ENCODE results near the gene MSL2.

The MSL2 gene, protein sequence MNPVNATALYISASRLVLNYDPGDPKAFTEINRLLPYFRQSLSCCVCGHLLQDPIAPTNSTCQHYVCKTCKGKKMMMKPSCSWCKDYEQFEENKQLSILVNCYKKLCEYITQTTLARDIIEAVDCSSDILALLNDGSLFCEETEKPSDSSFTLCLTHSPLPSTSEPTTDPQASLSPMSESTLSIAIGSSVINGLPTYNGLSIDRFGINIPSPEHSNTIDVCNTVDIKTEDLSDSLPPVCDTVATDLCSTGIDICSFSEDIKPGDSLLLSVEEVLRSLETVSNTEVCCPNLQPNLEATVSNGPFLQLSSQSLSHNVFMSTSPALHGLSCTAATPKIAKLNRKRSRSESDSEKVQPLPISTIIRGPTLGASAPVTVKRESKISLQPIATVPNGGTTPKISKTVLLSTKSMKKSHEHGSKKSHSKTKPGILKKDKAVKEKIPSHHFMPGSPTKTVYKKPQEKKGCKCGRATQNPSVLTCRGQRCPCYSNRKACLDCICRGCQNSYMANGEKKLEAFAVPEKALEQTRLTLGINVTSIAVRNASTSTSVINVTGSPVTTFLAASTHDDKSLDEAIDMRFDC

DNA sequence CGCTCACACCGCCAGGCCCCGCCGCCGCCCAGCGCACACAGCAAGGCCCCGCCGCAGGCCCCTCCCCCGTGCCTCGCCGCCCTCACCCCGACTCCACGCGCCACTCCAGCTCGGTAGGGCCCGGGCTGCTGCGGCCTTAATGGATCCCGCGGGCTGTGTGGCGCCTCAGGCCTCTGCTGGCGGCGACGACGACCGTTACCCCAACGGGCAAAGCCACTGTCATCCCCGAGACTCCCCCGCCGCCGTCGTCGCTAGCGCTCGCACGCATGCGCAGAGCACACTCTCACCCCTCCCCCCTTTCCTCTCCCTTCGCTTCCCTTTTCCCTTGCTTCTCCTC lies at the start of gene MSL2:
Gene MSL2 (minus strand): TSS at position 272 of the 337 bp plus-strand sequence. CDS start 1,222 bp downstream, outside the sequence.
- TF ChIP-seq HDGF (IDR thresholded peaks at IDR 0.05; ENCODE audit: borderline replicate concordance) (no peak), ELF4 (IDR thresholded peaks at IDR 0.05) (no peak), FOXK2 (IDR thresholded peaks at IDR 0.05) (no peak), FOXA1 (IDR thresholded peaks at IDR 0.05) (no peak), SP1 (IDR thresholded peaks at IDR 0.05) (no peak), L3MBTL2 (conservative IDR thresholded peaks at IDR 0.05) (no peak), TARDBP (IDR thresholded peaks at IDR 0.05) (no peak), NFRKB (IDR thresholded peaks at IDR 0.05) (no peak), ARNT (IDR thresholded peaks at IDR 0.05) (no peak), CTBP1 (IDR thresholded peaks at IDR 0.05; ENCODE audit: borderline replicate concordance) (no peak)
- TF ChIP-seq, protein P1, sequence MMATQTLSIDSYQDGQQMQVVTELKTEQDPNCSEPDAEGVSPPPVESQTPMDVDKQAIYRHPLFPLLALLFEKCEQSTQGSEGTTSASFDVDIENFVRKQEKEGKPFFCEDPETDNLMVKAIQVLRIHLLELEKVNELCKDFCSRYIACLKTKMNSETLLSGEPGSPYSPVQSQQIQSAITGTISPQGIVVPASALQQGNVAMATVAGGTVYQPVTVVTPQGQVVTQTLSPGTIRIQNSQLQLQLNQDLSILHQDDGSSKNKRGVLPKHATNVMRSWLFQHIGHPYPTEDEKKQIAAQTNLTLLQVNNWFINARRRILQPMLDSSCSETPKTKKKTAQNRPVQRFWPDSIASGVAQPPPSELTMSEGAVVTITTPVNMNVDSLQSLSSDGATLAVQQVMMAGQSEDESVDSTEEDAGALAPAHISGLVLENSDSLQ (IDR thresholded peaks at IDR 0.05) = no peak
- ChIA-PET POLR2A (interaction anchor here (0.6 to 2.2 kb wide), 26 partner anchors 8 to 793 kb away, joined by 3 to 27 read pairs (median 4); partner anchors contain the start of genes PCCB and STAG1), CTCF (interaction anchor here (0.5 to 0.8 kb wide), 4 partner anchors 55 to 556 kb away, joined by 3 to 4 read pairs (median 3); partner anchors contain the start of genes PCCB and STAG1)
- no peak for DNase-seq (ENCODE audit: extremely low spot score)

DNA sequence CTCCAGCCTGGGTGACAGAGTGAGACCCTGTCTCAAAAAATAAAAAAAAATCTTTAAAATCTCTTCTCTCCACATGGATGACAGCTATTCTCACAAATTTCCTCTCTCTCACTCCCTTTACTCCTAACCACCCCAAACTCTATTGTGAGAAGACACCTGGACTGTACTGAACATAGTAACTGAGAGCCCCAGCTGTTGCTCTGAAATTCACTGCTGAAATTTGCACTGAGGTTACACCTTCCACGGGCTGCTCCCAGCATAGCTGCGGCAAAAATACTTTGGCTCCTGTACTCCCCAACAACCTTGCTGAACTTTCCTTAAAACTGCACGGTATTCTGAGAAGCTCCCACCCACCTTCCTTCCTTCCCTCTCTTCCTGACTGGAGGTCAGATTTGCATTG lies 49.6 kb upstream of the MSL2 start:
- TF ChIP-seq ELF4 (IDR thresholded peaks at IDR 0.05) (no peak), LEF1 (IDR thresholded peaks at IDR 0.05; ENCODE audit: borderline replicate concordance) (no peak), FOXA1 (IDR thresholded peaks at IDR 0.05) (no peak), TARDBP (IDR thresholded peaks at IDR 0.05) (no peak), NFRKB (IDR thresholded peaks at IDR 0.05) (no peak), FOXK2 (IDR thresholded peaks at IDR 0.05) (no peak), FOXM1 (IDR thresholded peaks at IDR 0.05; ENCODE audit: borderline replicate concordance) (no peak), L3MBTL2 (conservative IDR thresholded peaks at IDR 0.05) (no peak), HDGF (IDR thresholded peaks at IDR 0.05; ENCODE audit: borderline replicate concordance) (no peak), SP1 (IDR thresholded peaks at IDR 0.05) (no peak), BHLHE40 (IDR thresholded peaks at IDR 0.05; ENCODE audit: borderline replicate concordance) (no peak), ZNF384 (IDR thresholded peaks at IDR 0.05) (no peak), CTBP1 (IDR thresholded peaks at IDR 0.05; ENCODE audit: borderline replicate concordance) (no peak), ARNT (IDR thresholded peaks at IDR 0.05) (no peak), SUZ12 (IDR thresholded peaks at IDR 0.05) (no peak)
- TF ChIP-seq, protein P1 (IDR thresholded peaks at IDR 0.05) = no peak
- DNase-seq (ENCODE audit: extremely low spot score) = no peak
- ChIA-PET POLR2A (no interaction called here), CTCF (no interaction called here)

DNA sequence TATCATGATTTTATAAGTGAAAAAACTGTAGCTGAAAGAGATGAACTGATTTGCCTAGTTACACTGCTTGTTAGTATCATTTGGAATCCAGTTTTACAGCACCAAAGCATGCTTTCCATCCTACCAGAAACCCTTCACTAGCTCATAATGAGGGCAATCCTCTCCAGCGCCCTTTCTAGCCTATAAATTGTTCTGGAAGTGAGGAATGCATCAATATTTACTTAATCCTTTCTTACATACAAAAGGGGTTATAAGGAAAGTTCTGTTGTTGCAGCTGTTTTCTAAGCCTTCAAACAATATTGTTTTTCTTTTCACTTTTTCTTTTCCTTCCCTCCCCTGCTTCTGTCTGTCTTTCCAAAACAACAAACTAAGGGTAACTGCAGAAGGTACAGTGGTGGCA lies 43.0 kb upstream of the MSL2 start:
- ChIA-PET POLR2A (interaction anchor here (2.2 kb wide), 1 partner anchor 42 kb away, joined by 10 read pairs; the partner anchor contains the start of gene MSL2), CTCF (no interaction called here)
- DNase-seq (ENCODE audit: extremely low spot score) = no peak
- TF ChIP-seq SP1 (IDR thresholded peaks at IDR 0.05) (no peak), ELF4 (IDR thresholded peaks at IDR 0.05) (no peak), TARDBP (IDR thresholded peaks at IDR 0.05) (no peak), BHLHE40 (IDR thresholded peaks at IDR 0.05; ENCODE audit: borderline replicate concordance) (no peak), FOXA1 (IDR thresholded peaks at IDR 0.05) (no peak)
- TF ChIP-seq, protein P1 (IDR thresholded peaks at IDR 0.05) = no peak

DNA sequence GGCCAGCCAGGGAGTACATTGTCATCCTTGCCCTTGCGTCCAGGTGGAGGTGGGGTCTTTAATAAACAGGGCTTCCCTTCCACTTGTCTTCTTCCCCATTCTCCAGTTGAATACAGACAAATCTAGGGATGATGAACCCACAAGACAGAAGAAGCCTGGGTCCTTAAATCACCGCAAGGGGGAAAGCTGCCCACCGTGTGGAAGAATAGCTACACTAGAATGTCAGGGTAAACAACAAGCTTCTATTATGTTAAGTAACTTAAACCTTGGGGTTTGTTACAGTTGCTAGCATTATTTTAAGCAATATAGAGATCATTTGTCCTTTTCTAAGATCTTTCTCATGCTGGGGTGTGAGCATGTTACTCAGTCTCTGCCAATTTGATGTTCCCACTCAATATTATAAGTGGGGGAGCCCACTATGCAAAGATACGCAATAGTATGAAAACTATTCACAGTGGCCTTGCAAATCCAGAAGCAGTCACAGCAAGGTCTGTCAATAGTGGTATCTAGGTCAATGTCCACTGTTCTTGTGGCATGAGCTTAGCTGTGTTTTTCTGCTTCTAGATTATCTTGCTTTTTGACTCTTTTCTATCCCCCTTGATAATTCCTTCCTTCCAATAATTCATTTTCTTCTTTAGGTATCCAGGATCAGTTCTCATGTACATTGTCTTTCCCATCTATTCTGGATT lies 42.0 kb upstream of the MSL2 start:
- ChIA-PET POLR2A (interaction anchor here (1.7 kb wide), 1 partner anchor 42 kb away, joined by 4 read pairs; the partner anchor contains the start of gene MSL2), CTCF (no interaction called here)
- no peak for DNase-seq (ENCODE audit: extremely low spot score)
- TF ChIP-seq TARDBP (IDR thresholded peaks at IDR 0.05) = no peak
- TF ChIP-seq, protein P1 (IDR thresholded peaks at IDR 0.05) = no peak
- TF ChIP-seq HDGF (IDR thresholded peaks at IDR 0.05; ENCODE audit: borderline replicate concordance) = no peak
- TF ChIP-seq ZNF384 (IDR thresholded peaks at IDR 0.05) = no peak

DNA sequence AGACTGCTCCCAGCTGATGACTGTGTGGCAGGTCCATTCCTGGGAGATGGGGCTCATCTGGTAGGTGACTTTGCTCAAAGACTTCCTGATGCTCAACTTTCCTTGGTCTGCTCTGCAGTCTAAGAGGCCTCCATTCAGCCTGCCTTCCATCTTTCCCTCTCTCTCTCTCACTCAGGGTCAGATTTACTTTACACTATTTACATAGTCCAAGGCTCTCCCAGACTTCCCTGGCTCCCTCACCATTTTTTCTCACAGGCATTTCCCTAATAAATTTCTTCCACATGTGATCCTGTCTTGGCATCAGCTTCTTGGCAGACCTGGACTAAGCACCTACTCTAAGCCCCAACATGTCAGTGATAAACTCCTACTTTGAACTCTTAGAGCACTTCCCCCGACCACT lies 41.0 kb upstream of the MSL2 start:
- CTCF ChIA-PET = no interaction called here

More for the DNA sequence above, 41.0 kb upstream of the MSL2 start:
- POLR2A ChIA-PET = interaction anchor here (1.7 kb wide), 1 partner anchor 41 kb away, joined by 4 read pairs; the partner anchor contains the start of gene MSL2
- TF ChIP-seq ARNT (IDR thresholded peaks at IDR 0.05) (no peak), TARDBP (IDR thresholded peaks at IDR 0.05) (no peak), FOXA1 (IDR thresholded peaks at IDR 0.05) (no peak), SP1 (IDR thresholded peaks at IDR 0.05) (no peak), ZNF384 (IDR thresholded peaks at IDR 0.05) (no peak), FOXK2 (IDR thresholded peaks at IDR 0.05) (no peak), CTBP1 (IDR thresholded peaks at IDR 0.05; ENCODE audit: borderline replicate concordance) (no peak), HDGF (IDR thresholded peaks at IDR 0.05; ENCODE audit: borderline replicate concordance) (no peak), NFRKB (IDR thresholded peaks at IDR 0.05) (no peak), L3MBTL2 (conservative IDR thresholded peaks at IDR 0.05) (no peak), SUZ12 (IDR thresholded peaks at IDR 0.05) (no peak), LEF1 (IDR thresholded peaks at IDR 0.05; ENCODE audit: borderline replicate concordance) (no peak)
- TF ChIP-seq, protein P1 (IDR thresholded peaks at IDR 0.05) = no peak
- no peak for DNase-seq (ENCODE audit: extremely low spot score)
